ENCODE data around the gene CACNG5.

The CACNG5 gene

GRCh38 chr17:66834919-66835454 is at the start of gene CACNG5:
CACNG5 (plus strand) TSS chr17:66835117; CDS start chr17:66877333, 42,216 bp downstream.
- peak; percentile 36 for DNase-seq

GRCh38 chr17:66786107-66786506 is 48.8 kb upstream of the CACNG5 start:
- DNase-seq, result no peak

- DNase-seq, result no peak
These were observed 47.0 kb upstream of the CACNG5 start for GRCh38 chr17:66787914-66788313.

- no peak for DNase-seq
These were observed 45.8 kb upstream of the CACNG5 start for GRCh38 chr17:66789093-66789492.

- DNase-seq, result no peak
These were observed 44.9 kb upstream of the CACNG5 start for GRCh38 chr17:66789961-66790437.

DNA sequence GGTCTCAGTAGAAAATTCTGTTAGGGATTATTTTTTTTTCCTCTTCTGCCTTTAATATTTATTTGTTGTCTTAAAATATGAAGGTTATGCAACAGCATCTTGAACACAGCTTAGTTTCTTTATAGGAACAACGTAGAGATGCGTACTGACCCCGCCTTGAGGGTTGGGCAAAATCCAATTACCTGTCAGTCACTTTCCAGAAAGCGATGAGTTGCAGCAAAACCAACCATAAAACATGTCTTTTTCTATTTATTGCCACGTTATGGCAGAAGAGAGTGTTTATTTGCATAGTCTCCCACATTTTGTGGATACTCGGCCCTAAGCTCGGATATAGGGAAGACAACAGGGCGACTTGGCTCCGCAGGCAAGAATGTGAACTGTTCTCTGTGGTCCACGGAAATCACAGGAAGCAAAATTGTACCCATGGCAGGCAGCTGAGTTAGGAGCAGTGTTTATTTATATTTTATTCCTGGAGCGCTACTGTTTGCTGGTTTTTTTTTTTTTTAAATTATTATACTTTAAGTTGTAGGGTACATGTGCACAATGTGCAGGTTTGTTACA is 44.3 kb upstream of the CACNG5 start:
- DNase-seq, result no peak

DNA sequence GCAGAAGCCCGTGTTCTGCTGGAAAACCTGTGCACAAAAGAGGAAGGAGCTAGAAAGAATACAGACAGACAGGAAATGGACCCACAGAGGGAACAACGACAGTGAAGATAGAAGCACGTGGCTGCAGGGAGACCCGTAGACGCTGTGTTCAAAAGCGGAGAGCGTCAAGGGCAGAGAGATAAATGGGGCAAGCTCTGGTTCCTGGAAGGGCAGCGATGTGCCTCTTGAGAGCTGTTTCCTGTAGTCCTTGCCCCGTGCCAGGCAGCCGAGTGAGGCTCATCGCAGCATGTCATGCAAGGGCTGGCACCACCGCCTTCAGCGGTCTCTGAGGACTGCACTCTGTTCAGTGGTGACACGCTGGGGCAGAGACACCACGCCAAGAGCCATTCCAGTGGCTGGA is 43.6 kb upstream of the CACNG5 start:
- no peak for DNase-seq

DNA sequence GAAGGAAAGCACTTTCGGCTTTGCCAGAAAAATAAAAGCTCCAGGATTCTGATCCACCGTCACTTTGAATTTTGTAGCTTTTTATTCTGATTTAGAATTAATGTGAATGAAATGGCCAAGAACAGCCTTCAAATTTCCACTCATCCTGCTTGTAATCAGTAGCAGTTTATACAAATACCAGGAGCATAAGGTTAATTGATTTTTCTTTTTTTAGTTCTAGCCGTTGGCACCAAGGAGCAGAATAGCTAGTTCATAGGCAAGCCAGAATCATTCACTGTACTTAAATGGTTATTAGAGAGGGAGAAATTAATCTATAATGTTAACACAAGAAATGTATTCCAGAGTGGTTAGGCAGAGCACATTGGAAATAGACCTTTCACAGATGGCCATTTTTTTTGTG is 41.1 kb upstream of the CACNG5 start:
- DNase-seq, result no peak

- no peak for DNase-seq
These were observed 39.4 kb upstream of the CACNG5 start for GRCh38 chr17:66795486-66795885.

- DNase-seq, result no peak
These were observed 34.9 kb upstream of the CACNG5 start for GRCh38 chr17:66799849-66800537.

GRCh38 chr17:66803474-66803951 is 31.4 kb upstream of the CACNG5 start:
- no peak for DNase-seq

DNA sequence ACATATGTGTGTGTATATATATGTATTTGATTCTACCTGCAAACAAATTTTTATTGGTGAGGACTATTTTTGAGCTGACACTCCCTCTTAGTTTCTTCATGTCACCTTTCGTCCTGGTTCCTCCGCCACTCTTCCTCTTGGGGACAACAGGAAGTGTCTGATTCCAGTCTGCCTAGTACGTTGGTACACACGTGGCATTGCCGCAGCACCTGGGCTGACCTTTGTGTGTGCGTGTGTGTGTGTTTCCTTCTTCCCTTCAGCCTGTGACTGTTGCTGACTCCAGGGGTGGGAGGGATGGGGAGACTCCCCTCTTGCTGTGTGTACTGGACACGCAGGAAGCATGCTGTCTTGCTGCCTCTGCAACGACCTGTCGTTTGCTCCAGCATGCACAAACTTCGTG is 29.4 kb upstream of the CACNG5 start:
- DNase-seq, result no peak

GRCh38 chr17:66807182-66807581 is 27.7 kb upstream of the CACNG5 start:
- DNase-seq, result no peak

GRCh38 chr17:66809408-66809807 is 25.5 kb upstream of the CACNG5 start:
- DNase-seq, result no peak

- no peak for DNase-seq
These were observed 23.8 kb upstream of the CACNG5 start for GRCh38 chr17:66810951-66811682.

DNA sequence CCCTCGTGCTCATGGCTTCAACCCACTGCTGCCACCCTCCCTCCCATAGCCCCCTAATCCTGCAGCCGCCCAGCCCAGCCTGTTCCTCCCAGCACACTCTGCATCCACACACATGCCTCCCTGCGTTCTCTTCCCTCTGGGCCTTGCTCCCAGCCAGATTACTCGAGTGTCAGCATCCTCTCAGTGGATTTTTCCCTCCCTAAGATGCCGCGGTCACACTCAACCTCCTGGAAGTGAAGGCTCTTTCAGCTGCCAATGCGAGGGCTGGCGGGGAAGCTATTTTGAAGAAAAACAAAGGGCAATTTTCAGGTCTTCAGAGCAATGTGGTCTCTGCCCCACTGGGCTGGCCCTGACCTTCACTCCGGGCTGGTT is 23.2 kb upstream of the CACNG5 start:
- no peak for DNase-seq

DNA sequence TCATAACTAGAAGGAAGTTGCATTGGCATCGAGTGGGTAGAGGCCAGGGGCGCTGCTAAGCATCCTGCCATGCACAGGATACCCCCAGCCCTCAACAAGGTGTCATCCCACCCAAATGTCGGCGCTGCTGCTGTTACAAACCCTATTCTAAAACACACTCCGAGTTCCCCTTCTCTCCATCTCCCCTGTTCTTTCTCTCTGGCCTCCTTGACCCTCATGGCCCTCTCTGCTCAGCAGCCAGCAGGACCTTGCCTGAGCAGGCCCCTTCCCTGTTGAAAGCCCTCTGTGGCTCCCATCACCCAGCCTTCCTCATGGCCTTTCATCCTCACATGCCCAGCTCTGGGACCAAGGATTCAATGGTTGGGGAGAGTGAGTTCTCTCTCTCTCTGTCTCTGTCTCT is 22.3 kb upstream of the CACNG5 start:
- DNase-seq, result no peak

GRCh38 chr17:66813296-66813695 is 21.6 kb upstream of the CACNG5 start:
- DNase-seq, result no peak

GRCh38 chr17:66814026-66814425 is 20.9 kb upstream of the CACNG5 start:
- DNase-seq, result no peak

GRCh38 chr17:66814570-66814969 is 20.3 kb upstream of the CACNG5 start:
- no peak for DNase-seq

DNA sequence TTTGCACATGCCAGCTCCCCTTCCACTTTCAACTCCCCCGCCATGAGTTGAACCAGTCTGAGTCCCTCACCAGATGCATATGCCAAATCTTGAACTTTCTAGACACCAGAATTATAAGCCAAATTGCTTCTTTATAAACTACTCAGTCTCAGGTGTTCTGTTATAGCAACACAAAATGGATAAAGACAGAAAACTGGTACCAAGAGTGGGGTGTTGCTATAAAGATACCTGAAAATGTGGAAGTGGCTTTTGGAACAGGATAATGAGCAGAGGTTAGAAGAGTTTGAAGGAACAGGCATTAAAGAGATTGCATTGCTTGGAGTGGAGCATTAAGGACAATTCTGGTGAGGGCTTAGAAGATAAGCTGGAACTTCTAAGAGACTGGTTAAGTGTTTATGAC is 17.2 kb upstream of the CACNG5 start:
- no peak for DNase-seq

DNA sequence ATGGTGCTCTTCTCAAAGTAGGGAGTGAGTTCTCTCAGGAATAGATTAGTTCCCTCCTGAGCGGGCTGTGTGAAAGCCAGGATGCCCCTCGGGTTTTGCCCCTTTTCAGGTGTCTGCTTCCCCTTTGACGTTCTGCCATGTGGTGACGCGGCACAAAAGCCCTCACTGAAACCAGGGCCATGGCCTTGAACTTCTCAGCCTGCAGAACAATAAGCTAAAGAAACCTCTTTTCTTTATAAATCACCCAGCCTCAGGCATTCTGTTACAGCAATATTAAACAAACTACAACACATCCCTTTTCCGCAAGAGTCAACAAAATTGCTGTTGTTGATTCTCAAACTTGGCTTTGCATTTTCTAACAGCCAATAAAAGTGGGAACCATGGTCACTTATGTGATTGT is 15.5 kb upstream of the CACNG5 start:
- no peak for DNase-seq

GRCh38 chr17:66822009-66822408 is 12.9 kb upstream of the CACNG5 start:
- DNase-seq, result no peak

DNA sequence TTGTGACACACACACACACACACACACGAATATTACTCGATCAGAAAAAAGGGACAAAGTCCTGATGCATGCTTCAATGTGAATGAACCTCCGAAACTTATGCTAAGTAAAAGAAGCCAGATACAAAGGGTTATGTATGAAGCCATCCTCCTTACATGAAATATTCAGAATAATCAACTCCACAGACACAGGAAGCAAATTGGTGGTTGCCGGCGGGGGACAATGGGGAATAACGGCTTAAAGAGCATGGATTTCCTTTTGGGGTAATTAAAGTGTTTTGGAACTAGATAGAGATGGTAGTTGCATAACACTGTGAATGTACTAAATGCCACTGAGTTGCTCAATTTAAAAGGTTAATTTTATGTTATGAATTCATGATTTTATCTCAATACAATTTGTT is 8.1 kb upstream of the CACNG5 start:
- no peak for DNase-seq

Measured in NCI-H1092 (cell line).